Stimulated activated CD4-positive, alpha-beta T cell treated with anti-CD3 and anti-CD28 coated beads, Interleukin-2, amount 100 ng/mL, for 24 hours (primary cell): ENCODE data around the gene ACKR3.

Experiments
- DNase-seq, 2 donors: peaks; one replicate each; pipeline ENCODE4 v3.0.0-alpha.2; 2020

The ACKR3 gene

GRCh38 chr2:236612737-236613136, 43.1 kb downstream of the ACKR3 start:
- no peak for DNase-seq

- no peak for DNase-seq
Measured at GRCh38 chr2:236613612-236614011, 44.0 kb downstream of the ACKR3 start.

- DNase-seq = no peak
Measured at GRCh38 chr2:236614551-236614950, 44.9 kb downstream of the ACKR3 start.

- DNase-seq = no peak
Measured at GRCh38 chr2:236616031-236616430, 46.4 kb downstream of the ACKR3 start.

- DNase-seq = no peak
Measured at GRCh38 chr2:236616624-236617023, 47.0 kb downstream of the ACKR3 start.

- no peak for DNase-seq
Measured at GRCh38 chr2:236617221-236617737, 47.7 kb downstream of the ACKR3 start.

GRCh38 chr2:236617796-236618195, 48.2 kb downstream of the ACKR3 start:
- no peak for DNase-seq

GRCh38 chr2:236618370-236618769, 48.7 kb downstream of the ACKR3 start:
- DNase-seq = no peak

GRCh38 chr2:236619910-236620612, 50.4 kb downstream of the ACKR3 start:
- DNase-seq = no peak

GRCh38 chr2:236621786-236622185, 52.2 kb downstream of the ACKR3 start:
- DNase-seq = no peak

- no peak for DNase-seq
Measured at GRCh38 chr2:236622201-236622600, 52.6 kb downstream of the ACKR3 start.

- DNase-seq = no peak
Measured at GRCh38 chr2:236622660-236623059, 53.0 kb downstream of the ACKR3 start.

- DNase-seq = no peak
Measured at GRCh38 chr2:236623816-236624215, 54.2 kb downstream of the ACKR3 start.

GRCh38 chr2:236625156-236625690, 55.6 kb downstream of the ACKR3 start:
- DNase-seq = no peak

GRCh38 chr2:236626391-236627150, 56.9 kb downstream of the ACKR3 start:
- DNase-seq = no peak

- no peak for DNase-seq
Measured at GRCh38 chr2:236627193-236627592, 57.6 kb downstream of the ACKR3 start.

GRCh38 chr2:236627841-236628240, 58.2 kb downstream of the ACKR3 start:
- no peak for DNase-seq

GRCh38 chr2:236628256-236628901, 58.8 kb downstream of the ACKR3 start:
- DNase-seq = no peak

GRCh38 chr2:236628981-236629605, 59.5 kb downstream of the ACKR3 start:
- no peak for DNase-seq

GRCh38 chr2:236629961-236630872, 60.6 kb downstream of the ACKR3 start:
- no peak for DNase-seq

- DNase-seq = no peak
Measured at GRCh38 chr2:236631281-236631855, 61.7 kb downstream of the ACKR3 start.
